HepG2 (cell line): ENCODE measurements around the gene SIX4. TPM values are rescaled to one million over a fixed set of nuclear protein-coding genes. Genes with fewer than 3 reads are reported as not detected.
A peak's percentile ranks its signal among the peaks of the same experiment; 100 is the strongest.

Source experiments
- ARNT2 ChIP-seq: sonication (generic); formaldehyde crosslinking; IDR thresholded peaks from 2 replicates; pipeline ENCODE4 v1.8.0; 2022; ENCODE audit warnings: mild to moderate bottlenecking, low read depth, missing genetic modification reagents, moderate library complexity
- ELF4 ChIP-seq: sonication (generic); formaldehyde crosslinking; IDR thresholded peaks from 2 replicates; pipeline ENCODE4 v1.5.0; 2020; ENCODE audit warnings: missing genetic modification reagents, mild to moderate bottlenecking, moderate library complexity, borderline replicate concordance
- HNRNPL ChIP-seq: fragments of 200-400 bp; formaldehyde crosslinking; IDR thresholded peaks from 2 replicates; pipeline ENCODE4 v1.6.1; 2017; ENCODE audit warnings: mild to moderate bottlenecking, low read depth, low read length
- HNRNPLL ChIP-seq: fragments of 200-400 bp; formaldehyde crosslinking; IDR thresholded peaks from 2 replicates; pipeline ENCODE4 v1.6.1; 2017; ENCODE audit warnings: mild to moderate bottlenecking, low read depth, low read length; ENCODE audit not compliant: poor library complexity, severe bottlenecking
- KLF13 ChIP-seq: sonication (generic); formaldehyde crosslinking; IDR thresholded peaks from 2 replicates; pipeline ENCODE4 v1.4.0; 2020; ENCODE audit warnings: mild to moderate bottlenecking, missing genetic modification reagents
- MYPOP ChIP-seq: sonication (generic); formaldehyde crosslinking; IDR thresholded peaks from 2 replicates; pipeline ENCODE4 v1.8.1; 2023; ENCODE audit warnings: mild to moderate bottlenecking, moderate library complexity, missing genetic modification reagents
- NR3C1 ChIP-seq: sonication (generic); formaldehyde crosslinking; IDR thresholded peaks from 2 replicates; pipeline ENCODE4 v1.4.0; 2020; ENCODE audit warnings: missing genetic modification reagents
- RAD51 ChIP-seq: fragments of 450-650 bp; IDR thresholded peaks from 2 replicates; pipeline ENCODE4 v1.6.1; 2016; ENCODE audit warnings: borderline replicate concordance
- REL ChIP-seq: sonication (generic); formaldehyde crosslinking; conservative IDR thresholded peaks from 2 replicates; pipeline ENCODE4 v1.8.0; 2022; ENCODE audit warnings: mild to moderate bottlenecking, missing genetic modification reagents, moderate library complexity
- SIX4 ChIP-seq: sonication (generic); formaldehyde crosslinking; IDR thresholded peaks from 2 replicates; pipeline ENCODE4 v1.4.0; 2020; ENCODE audit warnings: missing genetic modification reagents
- SMARCC2 ChIP-seq: fragments of 450-650 bp; IDR thresholded peaks from 2 replicates; pipeline ENCODE4 v1.6.1; 2017; ENCODE audit warnings: antibody characterized with exemption, mild to moderate bottlenecking
- TBX3 ChIP-seq: fragments of 450-650 bp; IDR thresholded peaks from 2 replicates; pipeline ENCODE4 v1.6.1; 2017; ENCODE audit warnings: antibody characterized with exemption, mild to moderate bottlenecking, inconsistent platforms, borderline replicate concordance
- ZFY ChIP-seq: sonication (generic); formaldehyde crosslinking; IDR thresholded peaks from 2 replicates; pipeline ENCODE4 v1.4.0; 2020; ENCODE audit warnings: missing genetic modification reagents
- ZHX1 ChIP-seq: sonication (generic); formaldehyde crosslinking; IDR thresholded peaks from 2 replicates; pipeline ENCODE4 v1.8.1; 2022; ENCODE audit warnings: low read depth, mild to moderate bottlenecking, missing genetic modification reagents
- ZIK1 ChIP-seq: sonication (generic); formaldehyde crosslinking; IDR thresholded peaks from 2 replicates; pipeline ENCODE4 v1.5.0; 2020; ENCODE audit warnings: mild to moderate bottlenecking, low read depth, missing genetic modification reagents, borderline replicate concordance
- ZNF350 ChIP-seq: sonication (generic); formaldehyde crosslinking; IDR thresholded peaks from 2 replicates; pipeline ENCODE4 v1.4.0; 2020; ENCODE audit warnings: mild to moderate bottlenecking, low read depth, missing genetic modification reagents, borderline replicate concordance
- ZNF451 ChIP-seq: sonication (generic); formaldehyde crosslinking; IDR thresholded peaks from 2 replicates; pipeline ENCODE4 v1.5.0; 2020; ENCODE audit warnings: mild to moderate bottlenecking, missing genetic modification reagents
- ZNF572 ChIP-seq: sonication (generic); formaldehyde crosslinking; IDR thresholded peaks from 2 replicates; pipeline ENCODE4 v1.5.1; 2020; ENCODE audit warnings: mild to moderate bottlenecking, missing genetic modification reagents
- ZNF605 ChIP-seq: sonication (generic); formaldehyde crosslinking; IDR thresholded peaks from 2 replicates; pipeline ENCODE4 v1.8.0; 2022; ENCODE audit warnings: mild to moderate bottlenecking, missing genetic modification reagents
- ZSCAN31 ChIP-seq: sonication (generic); formaldehyde crosslinking; IDR thresholded peaks from 2 replicates; pipeline ENCODE4 v1.5.0; 2020; ENCODE audit warnings: low read depth, mild to moderate bottlenecking, missing genetic modification reagents
- polyA plus RNA-seq, 8 experiments: library from polyadenylated mRNA; depleted of rRNA in 3 of 8; stranded (reverse) in 7 of 8; unstranded in 1 of 8; fragments of >200 nt; fragmentation: Illumina TruSeq in 4 of 8; extraction: Trizol in 4 of 8; gene quantifications; 2 replicates each; pipeline versions ENCODE4 v1.2.1 to v1.2.3, GENCODE V29; 2011 to 2016; ENCODE audit warnings: low read depth in 4 of 8, missing spikeins in 1 of 8, mixed read lengths in 1 of 8; ENCODE audit not compliant: insufficient read depth in 1 of 8
- total RNA-seq, 5 experiments: library from RNA; depleted of rRNA; stranded (reverse); fragments of >200 nt; fragmentation: Illumina TruSeq; extraction: Trizol; gene quantifications; 2 replicates each; pipeline ENCODE4 v1.2.3, GENCODE V29; 2016; ENCODE audit warnings: low read depth in 1 of 5
- TF ChIP-seq, protein P1 (sequence below): sonication (generic); formaldehyde crosslinking; IDR thresholded peaks from 2 replicates; pipeline ENCODE4 v1.5.0; 2020; ENCODE audit warnings: missing genetic modification reagents
- TF ChIP-seq, protein P2 (sequence below): IDR thresholded peaks from 2 replicates; pipeline ENCODE4 v1.6.1; 2016; ENCODE audit warnings: mild to moderate bottlenecking, missing biosample characterization, missing genetic modification reagents

The SIX4 gene
- total and polyA plus RNA-seq, 2 of the 13 experiments (the other 11 are each of a cell fraction or from before 2014, with no cell fraction given) = 5.0 to 6.0 TPM

DNA sequence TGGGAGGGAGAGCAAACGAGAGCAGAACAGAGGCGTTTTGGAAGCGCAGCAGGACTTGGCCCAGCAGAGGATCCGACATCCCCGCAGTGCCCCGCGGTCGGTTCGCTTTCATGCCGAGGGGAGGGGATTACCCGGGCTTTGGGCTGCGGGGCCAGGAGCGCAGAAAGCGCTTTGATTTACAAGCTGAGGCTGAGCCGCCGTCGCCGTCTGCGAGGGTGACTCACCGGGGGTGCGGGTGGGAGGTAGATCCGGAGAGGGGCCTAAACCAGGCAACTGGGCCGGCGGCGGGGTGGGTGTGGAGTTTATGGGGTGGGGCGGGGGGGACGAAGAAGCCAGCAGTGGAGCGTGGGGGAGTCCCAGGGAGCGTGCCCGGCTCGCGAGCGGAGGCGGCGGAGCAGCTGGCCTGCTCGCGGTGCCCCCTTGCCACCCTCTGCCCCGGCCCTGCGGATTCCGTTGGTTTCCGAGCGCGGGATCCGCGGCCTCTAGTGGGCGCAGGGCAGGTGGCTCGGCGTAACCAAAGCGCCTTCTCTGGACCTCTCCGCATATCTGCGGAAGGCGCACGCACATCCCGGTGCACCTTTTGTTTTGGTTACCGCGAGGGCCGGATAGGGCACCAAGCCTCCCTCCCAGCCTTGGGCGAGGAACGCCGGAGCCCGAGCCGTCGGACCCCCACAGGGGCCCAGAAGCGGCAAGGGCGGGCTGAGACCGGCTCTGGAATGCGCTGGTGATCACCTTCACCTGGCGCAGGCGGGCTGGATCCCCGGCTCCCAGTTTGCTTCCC is 2.6 kb downstream of the SIX4 start (continued):
- TF ChIP-seq ZHX1 (CRISPR knock-in tag) (no peak), KLF13 (CRISPR knock-in tag) (no peak), ZFY (CRISPR knock-in tag) (peak; percentile 46; the same call in 1 of the 2 replicates), NR3C1 (CRISPR knock-in tag) (no peak), ZIK1 (CRISPR knock-in tag) (no peak), SIX4 (CRISPR knock-in tag) (no peak), MYPOP (CRISPR knock-in tag) (peak; percentile 75), HNRNPL (peak; percentile 98), ZNF572 (0 out of 2 replicates have a peak, but pooled peaks have one; percentile 31), ZSCAN31 (CRISPR knock-in tag) (peak; percentile 63; the same call in 1 of the 2 replicates), HNRNPLL (peak; percentile 98), TBX3 (no peak), REL (peak; percentile 76; the same call in 1 of the 2 replicates), ELF4 (CRISPR knock-in tag) (no peak), SMARCC2 (no peak), ZNF605 (CRISPR knock-in tag) (peak; percentile 49; the same call in 1 of the 2 replicates), ZNF451 (peak; percentile 36; the same call in 1 of the 2 replicates), RAD51 (no peak), ARNT2 (CRISPR knock-in tag) (0 out of 2 replicates have a peak, but pooled peaks have one; percentile 61), ZNF350 (CRISPR knock-in tag) (no peak)
- TF ChIP-seq, protein P1, sequence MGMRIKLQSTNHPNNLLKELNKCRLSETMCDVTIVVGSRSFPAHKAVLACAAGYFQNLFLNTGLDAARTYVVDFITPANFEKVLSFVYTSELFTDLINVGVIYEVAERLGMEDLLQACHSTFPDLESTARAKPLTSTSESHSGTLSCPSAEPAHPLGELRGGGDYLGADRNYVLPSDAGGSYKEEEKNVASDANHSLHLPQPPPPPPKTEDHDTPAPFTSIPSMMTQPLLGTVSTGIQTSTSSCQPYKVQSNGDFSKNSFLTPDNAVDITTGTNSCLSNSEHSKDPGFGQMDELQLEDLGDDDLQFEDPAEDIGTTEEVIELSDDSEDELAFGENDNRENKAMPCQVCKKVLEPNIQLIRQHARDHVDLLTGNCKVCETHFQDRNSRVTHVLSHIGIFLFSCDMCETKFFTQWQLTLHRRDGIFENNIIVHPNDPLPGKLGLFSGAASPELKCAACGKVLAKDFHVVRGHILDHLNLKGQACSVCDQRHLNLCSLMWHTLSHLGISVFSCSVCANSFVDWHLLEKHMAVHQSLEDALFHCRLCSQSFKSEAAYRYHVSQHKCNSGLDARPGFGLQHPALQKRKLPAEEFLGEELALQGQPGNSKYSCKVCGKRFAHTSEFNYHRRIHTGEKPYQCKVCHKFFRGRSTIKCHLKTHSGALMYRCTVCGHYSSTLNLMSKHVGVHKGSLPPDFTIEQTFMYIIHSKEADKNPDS (CRISPR knock-in tag) = no peak; the same call in 1 of the 2 replicates
- TF ChIP-seq, protein P2, sequence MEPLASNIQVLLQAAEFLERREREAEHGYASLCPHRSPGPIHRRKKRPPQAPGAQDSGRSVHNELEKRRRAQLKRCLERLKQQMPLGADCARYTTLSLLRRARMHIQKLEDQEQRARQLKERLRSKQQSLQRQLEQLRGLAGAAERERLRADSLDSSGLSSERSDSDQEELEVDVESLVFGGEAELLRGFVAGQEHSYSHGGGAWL = peak; percentile 61; the same call in 1 of the 2 replicates
